Sciatic nerve (tissue), 2 donors: ENCODE measurements around the gene DHX30. TPM values are rescaled to one million over a fixed set of nuclear protein-coding genes. Genes with fewer than 3 reads are reported as not detected.
"Not testable (repeated sequence)": the region's sequence is repeated elsewhere in the genome, so short reads cannot be mapped to it uniquely, and the experiment has no call there.

Experiments used
- ATAC-seq: fragments of 200-7000 bp; cut with Tn5 transposase; one replicate; pipeline ENCODE4 v1.9.1; 2020; ENCODE audit warnings: mild to moderate bottlenecking, moderate library complexity
- DNase-seq: peaks from one replicate; pipeline ENCODE4 v3.0.0-alpha.2; 2020; ENCODE audit warnings: low spot score
- intact Hi-C: fragments of 100-400 bp; cut with DNase I; formaldehyde crosslinking; loops from one replicate; pipeline ENCODE4 v1.14.2; 2022
- total RNA-seq: library from RNA; stranded (reverse); fragmentation: NEBNext Ultra II Directional; extraction: Animal tissue kit (Norgen Biotek cat#: 25700); gene quantifications from one replicate; pipeline ENCODE4 v1.2.1, GENCODE V29; 2021
- donor health status: DM: no; HTN: no; CAD: no.
- donor health status: DM: no; HTN: no; CAD: no.

Gene DHX30
- total RNA-seq, 1 donor from 2014 or later = 57.2 TPM

DNA sequence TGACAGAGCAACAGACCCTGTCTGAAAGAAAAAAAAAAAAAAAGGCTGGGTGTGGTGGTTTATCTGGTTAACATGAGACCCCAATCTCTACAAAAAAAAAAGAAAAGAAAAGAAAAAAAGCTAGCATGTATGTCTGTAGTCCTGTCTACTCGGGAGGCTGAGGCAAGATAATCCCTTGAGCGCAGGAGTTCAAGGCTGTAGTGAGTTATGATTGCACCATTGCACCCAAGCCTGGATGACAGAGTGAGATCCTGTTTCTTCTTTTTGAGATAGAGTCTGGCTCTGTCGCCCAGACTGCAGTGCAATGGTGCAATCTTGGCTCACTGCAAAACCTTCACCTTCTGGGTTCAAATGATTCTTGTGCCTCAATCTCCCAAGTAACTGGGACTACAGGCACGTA lies 8.4 kb upstream of the DHX30 start:
- intact Hi-C loops = loop anchor here (5.0 kb wide), 1 partner anchor 272 kb away; no protein-coding TSS in a partner anchor
- no peak for ATAC-seq

GRCh38 chr3:47799733-47800132 lies 3.2 kb upstream of the DHX30 start:
- no peak for DNase-seq
- ATAC-seq = no peak
- intact Hi-C loops = no loop called here

More for the DNA sequence above, 8.4 kb upstream of the DHX30 start:
- DNase-seq = no peak

- ATAC-seq (no peak), DNase-seq (no peak)
- intact Hi-C loops = no loop called here
These were observed 615 bp downstream of the DHX30 start for GRCh38 chr3:47803480-47804025.

DNA sequence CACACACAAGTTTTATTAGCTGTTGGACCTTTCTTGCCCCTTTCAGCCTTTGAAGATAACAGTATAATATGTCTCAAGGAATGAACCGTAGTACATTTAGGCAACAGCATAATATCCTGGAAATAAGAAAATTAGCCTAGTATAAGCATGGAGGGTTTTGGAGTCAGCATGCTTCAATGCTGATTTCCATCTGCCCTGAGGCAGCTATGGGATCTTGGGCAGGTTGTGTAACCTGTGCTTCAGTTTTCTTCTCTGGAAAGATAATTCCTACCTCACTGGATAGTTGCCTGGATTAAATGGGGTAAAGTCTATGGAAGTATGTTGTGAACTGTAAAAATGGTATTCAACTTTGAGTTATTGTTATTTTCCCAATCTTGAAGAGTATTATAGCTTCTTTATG lies 1.6 kb downstream of the DHX30 start:
- DNase-seq (no peak), ATAC-seq (no peak)
- intact Hi-C loops = no loop called here

GRCh38 chr3:47813551-47814177 lies 10.7 kb downstream of the DHX30 start:
- ATAC-seq = no peak
- intact Hi-C loops = no loop called here
- DNase-seq = no peak

DNA sequence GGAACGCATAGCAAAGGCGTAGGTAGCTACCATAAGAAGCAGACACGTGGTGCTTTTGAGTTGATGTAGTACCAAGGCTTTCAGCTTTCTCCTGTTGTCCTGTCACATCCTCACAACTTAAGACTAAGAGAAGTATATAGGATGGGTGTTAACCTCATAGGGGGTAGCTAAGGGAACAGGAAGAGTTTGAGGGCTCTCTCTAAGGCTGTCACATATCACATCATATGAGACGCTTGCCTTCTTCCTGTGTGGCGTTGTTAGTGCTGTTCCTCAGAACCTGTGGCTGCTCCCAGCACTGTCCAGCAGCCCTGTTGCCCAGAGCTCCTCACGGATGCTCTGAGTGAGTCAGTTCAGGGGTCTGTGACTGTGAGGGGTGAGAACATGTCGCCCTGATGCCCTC lies 14.7 kb downstream of the DHX30 start:
- no peak for DNase-seq
- intact Hi-C loops = no loop called here
- ATAC-seq = no peak

- DNase-seq (peak; percentile 83), ATAC-seq (peak; percentile 97)
- intact Hi-C loops = loop anchor here (10.0 kb wide), 1 partner anchor 160 kb away; no protein-coding TSS in a partner anchor
These were observed 21.9 kb downstream of the DHX30 start for GRCh38 chr3:47824541-47825473.

DNA sequence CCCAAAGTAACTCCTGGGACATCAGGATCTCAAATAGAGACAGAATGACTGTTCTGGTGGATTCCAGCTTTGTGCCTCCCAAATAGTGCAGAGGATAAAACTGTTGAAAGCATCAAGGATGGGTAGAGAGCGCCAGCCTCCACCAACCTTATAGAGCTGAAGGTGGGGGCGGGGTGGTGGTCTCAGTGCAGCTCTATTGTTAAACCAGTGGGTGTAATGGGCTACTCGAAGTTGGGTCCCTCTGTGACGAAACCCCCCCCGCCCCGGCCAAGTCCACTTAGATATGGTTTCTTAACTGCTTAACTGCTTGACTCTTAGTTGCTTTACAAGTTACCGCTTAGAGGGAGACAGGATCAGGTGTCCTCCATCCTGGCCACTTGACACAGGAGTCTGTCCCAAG lies 22.7 kb downstream of the DHX30 start:
- DNase-seq = no peak
- intact Hi-C loops = loop anchor here (10.0 kb wide), 1 partner anchor 159 kb away; no protein-coding TSS in a partner anchor
- ATAC-seq = no peak

- ATAC-seq, DNase-seq: not testable (repeated sequence)
- intact Hi-C loops = loop anchor here (10.0 kb wide), 1 partner anchor 155 kb away; no protein-coding TSS in a partner anchor
These were observed 26.5 kb downstream of the DHX30 start for GRCh38 chr3:47829482-47829881.

GRCh38 chr3:47836986-47837385 lies 34.0 kb downstream of the DHX30 start:
- ATAC-seq (no peak), DNase-seq (no peak)
- intact Hi-C loops = no loop called here

GRCh38 chr3:47838503-47838902 lies 35.6 kb downstream of the DHX30 start:
- DNase-seq (no peak), ATAC-seq (no peak)
- intact Hi-C loops = no loop called here

DNA sequence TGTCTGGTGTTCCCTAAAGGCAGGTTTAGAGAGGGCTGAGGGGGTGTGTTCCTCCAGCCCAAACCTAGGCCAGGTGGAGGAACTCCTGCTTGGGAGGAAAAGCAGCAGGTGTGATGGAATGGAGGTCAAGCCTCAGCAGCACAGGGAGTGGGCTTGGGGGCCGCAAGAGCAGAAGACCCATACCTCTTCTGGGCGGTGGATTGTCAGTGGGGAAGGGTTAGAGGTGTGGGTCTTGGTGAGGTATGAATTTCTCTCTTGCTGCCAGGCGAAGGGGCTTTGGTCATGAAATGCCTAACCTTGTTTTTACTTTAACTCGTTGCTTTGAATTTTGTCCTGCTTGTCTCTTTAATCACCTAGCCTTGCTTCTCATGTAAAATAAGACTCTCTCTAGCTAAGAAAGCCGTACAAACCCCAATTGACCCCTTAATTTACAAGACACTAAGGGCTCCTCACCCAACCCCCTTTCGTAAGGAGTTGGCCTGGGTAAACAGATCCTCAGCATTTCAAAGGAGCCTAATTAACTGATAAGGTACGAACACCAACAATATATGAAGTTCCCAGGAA lies 38.9 kb downstream of the DHX30 start:
- intact Hi-C loops = no loop called here
- DNase-seq (no peak), ATAC-seq (no peak)

GRCh38 chr3:47846186-47846879 lies 43.4 kb downstream of the DHX30 start:
- DNase-seq (no peak), ATAC-seq (no peak)
- intact Hi-C loops = no loop called here

- no peak for DNase-seq
- no peak for ATAC-seq
- intact Hi-C loops = no loop called here
These were observed 43.9 kb downstream of the DHX30 start for GRCh38 chr3:47846880-47847248.

DNA sequence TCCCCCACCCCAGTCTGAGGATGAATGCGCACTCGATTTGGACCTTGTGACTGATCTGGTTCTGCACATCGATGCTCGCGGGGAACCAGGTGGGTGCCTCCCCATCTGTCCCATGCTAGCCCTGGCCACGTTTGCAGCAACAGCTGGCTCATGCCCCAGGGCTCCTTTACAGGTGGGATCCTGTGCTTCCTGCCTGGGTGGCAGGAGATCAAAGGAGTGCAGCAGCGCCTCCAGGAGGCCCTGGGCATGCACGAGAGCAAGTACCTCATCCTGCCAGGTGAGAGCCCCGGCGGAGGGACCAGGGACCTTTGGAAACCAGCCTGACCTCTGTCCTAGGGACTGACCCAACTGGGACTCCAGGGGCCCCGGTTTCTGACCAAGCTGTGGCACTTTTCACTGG lies 44.3 kb downstream of the DHX30 start:
- ATAC-seq (no peak), DNase-seq (no peak)
- intact Hi-C loops = no loop called here

GRCh38 chr3:47847801-47848518 lies 45.0 kb downstream of the DHX30 start:
- intact Hi-C loops = no loop called here
- ATAC-seq = no peak
- no peak for DNase-seq

GRCh38 chr3:47848599-47849117 lies 45.7 kb downstream of the DHX30 start:
- intact Hi-C loops = no loop called here
- ATAC-seq = no peak
- no peak for DNase-seq

- intact Hi-C loops = no loop called here
- DNase-seq (no peak), ATAC-seq (no peak)
These were observed 46.3 kb downstream of the DHX30 start for GRCh38 chr3:47849186-47849698.
